PC-9 (cell line): Measurements from ENCODE around the gene MADD.

Experiments used
- EZH2 ChIP-seq: fragments of 200-600 bp; sonication (generic); IDR thresholded peaks from 2 replicates; pipeline ENCODE4 v1.8.0; 2017; ENCODE audit warnings: antibody characterized with exemption, low read depth
- TF ChIP-seq, protein P1 (sequence below): fragments of 200-600 bp; sonication (generic); conservative IDR thresholded peaks from 2 replicates; pipeline ENCODE4 v1.6.1; 2017; ENCODE audit warnings: mixed run types, antibody characterized with exemption, mild to moderate bottlenecking, moderate library complexity

DNA sequence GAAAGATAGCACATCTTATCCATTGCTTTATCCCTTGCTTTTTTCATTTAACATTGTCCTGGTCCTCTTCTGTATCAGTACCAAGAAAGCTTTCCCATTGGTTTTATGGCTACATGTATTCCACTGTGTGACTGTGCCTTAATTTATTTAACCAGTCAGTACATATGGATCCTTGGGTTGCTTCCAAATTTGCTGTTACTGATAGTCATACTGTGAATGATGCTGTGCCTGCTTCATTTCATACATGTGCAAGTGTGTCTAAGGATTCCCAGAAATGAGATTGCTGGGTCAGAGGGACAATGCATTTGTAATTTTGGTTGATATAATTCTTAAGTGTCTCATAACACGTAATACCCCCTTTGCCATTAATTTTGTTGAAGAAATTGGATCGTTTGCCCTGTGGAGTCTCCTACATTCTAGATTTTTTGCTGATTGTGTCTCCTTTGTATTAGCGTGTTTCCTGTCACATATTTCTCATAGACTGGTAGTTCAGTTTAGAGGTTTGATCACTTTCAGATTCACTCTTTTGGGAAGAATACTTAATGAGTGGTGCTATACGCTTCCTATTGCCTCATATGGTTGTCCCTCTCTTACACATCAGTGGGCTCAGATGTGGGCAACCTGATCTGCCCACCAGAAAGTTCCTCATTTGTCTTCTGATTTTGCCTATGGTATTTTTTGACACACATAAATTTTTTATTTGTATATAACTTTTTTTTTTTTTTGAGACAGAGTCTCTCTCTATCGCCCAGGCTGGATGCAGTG lies 47.3 kb downstream of the MADD start:
- TF ChIP-seq, protein P1, sequence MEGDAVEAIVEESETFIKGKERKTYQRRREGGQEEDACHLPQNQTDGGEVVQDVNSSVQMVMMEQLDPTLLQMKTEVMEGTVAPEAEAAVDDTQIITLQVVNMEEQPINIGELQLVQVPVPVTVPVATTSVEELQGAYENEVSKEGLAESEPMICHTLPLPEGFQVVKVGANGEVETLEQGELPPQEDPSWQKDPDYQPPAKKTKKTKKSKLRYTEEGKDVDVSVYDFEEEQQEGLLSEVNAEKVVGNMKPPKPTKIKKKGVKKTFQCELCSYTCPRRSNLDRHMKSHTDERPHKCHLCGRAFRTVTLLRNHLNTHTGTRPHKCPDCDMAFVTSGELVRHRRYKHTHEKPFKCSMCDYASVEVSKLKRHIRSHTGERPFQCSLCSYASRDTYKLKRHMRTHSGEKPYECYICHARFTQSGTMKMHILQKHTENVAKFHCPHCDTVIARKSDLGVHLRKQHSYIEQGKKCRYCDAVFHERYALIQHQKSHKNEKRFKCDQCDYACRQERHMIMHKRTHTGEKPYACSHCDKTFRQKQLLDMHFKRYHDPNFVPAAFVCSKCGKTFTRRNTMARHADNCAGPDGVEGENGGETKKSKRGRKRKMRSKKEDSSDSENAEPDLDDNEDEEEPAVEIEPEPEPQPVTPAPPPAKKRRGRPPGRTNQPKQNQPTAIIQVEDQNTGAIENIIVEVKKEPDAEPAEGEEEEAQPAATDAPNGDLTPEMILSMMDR: no peak
- no peak for TF ChIP-seq EZH2
